ENCODE data around the gene VTI1A. TPM values are rescaled to one million over a fixed set of nuclear protein-coding genes. Genes with fewer than 3 reads are reported as not detected.

Gene VTI1A
- total and polyA plus RNA-seq, 2 of the 8 experiments (the other 6 are each of a cell fraction or from before 2014, with no cell fraction given), result 6.0 to 20.0 TPM

DNA sequence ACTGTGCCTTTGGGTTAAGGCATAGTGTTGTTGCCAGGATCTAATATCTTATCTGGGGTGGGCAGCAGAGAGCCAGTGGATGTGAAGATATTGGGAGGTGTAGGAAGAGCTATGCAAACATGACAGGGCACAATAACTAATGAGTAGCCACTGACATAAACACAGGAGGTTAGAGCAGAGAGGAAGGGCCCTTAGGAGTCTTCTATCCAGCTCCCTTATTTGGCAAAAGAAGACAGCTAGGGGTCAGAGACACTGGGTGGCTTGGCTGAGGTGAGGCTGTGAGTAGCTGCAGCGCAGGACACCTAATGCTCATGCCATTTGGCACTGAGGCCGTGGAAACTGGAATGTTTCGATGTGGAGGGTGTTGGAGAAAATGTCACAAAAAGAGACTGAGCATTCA is 326.8 kb downstream of the VTI1A start (continued):
- TF ChIP-seq, protein P1, sequence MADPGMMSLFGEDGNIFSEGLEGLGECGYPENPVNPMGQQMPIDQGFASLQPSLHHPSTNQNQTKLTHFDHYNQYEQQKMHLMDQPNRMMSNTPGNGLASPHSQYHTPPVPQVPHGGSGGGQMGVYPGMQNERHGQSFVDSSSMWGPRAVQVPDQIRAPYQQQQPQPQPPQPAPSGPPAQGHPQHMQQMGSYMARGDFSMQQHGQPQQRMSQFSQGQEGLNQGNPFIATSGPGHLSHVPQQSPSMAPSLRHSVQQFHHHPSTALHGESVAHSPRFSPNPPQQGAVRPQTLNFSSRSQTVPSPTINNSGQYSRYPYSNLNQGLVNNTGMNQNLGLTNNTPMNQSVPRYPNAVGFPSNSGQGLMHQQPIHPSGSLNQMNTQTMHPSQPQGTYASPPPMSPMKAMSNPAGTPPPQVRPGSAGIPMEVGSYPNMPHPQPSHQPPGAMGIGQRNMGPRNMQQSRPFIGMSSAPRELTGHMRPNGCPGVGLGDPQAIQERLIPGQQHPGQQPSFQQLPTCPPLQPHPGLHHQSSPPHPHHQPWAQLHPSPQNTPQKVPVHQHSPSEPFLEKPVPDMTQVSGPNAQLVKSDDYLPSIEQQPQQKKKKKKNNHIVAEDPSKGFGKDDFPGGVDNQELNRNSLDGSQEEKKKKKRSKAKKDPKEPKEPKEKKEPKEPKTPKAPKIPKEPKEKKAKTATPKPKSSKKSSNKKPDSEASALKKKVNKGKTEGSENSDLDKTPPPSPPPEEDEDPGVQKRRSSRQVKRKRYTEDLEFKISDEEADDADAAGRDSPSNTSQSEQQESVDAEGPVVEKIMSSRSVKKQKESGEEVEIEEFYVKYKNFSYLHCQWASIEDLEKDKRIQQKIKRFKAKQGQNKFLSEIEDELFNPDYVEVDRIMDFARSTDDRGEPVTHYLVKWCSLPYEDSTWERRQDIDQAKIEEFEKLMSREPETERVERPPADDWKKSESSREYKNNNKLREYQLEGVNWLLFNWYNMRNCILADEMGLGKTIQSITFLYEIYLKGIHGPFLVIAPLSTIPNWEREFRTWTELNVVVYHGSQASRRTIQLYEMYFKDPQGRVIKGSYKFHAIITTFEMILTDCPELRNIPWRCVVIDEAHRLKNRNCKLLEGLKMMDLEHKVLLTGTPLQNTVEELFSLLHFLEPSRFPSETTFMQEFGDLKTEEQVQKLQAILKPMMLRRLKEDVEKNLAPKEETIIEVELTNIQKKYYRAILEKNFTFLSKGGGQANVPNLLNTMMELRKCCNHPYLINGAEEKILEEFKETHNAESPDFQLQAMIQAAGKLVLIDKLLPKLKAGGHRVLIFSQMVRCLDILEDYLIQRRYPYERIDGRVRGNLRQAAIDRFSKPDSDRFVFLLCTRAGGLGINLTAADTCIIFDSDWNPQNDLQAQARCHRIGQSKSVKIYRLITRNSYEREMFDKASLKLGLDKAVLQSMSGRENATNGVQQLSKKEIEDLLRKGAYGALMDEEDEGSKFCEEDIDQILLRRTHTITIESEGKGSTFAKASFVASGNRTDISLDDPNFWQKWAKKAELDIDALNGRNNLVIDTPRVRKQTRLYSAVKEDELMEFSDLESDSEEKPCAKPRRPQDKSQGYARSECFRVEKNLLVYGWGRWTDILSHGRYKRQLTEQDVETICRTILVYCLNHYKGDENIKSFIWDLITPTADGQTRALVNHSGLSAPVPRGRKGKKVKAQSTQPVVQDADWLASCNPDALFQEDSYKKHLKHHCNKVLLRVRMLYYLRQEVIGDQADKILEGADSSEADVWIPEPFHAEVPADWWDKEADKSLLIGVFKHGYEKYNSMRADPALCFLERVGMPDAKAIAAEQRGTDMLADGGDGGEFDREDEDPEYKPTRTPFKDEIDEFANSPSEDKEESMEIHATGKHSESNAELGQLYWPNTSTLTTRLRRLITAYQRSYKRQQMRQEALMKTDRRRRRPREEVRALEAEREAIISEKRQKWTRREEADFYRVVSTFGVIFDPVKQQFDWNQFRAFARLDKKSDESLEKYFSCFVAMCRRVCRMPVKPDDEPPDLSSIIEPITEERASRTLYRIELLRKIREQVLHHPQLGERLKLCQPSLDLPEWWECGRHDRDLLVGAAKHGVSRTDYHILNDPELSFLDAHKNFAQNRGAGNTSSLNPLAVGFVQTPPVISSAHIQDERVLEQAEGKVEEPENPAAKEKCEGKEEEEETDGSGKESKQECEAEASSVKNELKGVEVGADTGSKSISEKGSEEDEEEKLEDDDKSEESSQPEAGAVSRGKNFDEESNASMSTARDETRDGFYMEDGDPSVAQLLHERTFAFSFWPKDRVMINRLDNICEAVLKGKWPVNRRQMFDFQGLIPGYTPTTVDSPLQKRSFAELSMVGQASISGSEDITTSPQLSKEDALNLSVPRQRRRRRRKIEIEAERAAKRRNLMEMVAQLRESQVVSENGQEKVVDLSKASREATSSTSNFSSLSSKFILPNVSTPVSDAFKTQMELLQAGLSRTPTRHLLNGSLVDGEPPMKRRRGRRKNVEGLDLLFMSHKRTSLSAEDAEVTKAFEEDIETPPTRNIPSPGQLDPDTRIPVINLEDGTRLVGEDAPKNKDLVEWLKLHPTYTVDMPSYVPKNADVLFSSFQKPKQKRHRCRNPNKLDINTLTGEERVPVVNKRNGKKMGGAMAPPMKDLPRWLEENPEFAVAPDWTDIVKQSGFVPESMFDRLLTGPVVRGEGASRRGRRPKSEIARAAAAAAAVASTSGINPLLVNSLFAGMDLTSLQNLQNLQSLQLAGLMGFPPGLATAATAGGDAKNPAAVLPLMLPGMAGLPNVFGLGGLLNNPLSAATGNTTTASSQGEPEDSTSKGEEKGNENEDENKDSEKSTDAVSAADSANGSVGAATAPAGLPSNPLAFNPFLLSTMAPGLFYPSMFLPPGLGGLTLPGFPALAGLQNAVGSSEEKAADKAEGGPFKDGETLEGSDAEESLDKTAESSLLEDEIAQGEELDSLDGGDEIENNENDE (IDR thresholded peaks at IDR 0.05; ENCODE audit: insufficient replicate concordance, low read length), result no peak
- TF ChIP-seq NRF1 (IDR thresholded peaks at IDR 0.05; ENCODE audit: low read depth, low read length) (no peak), NANOG (IDR thresholded peaks at IDR 0.05; ENCODE audit: insufficient read depth, low read depth, low read length, poor library complexity, severe bottlenecking) (no peak), BRCA1 (IDR thresholded peaks at IDR 0.05; ENCODE audit: low read depth, low read length) (no peak), GABPA (IDR thresholded peaks at IDR 0.05; ENCODE audit: borderline replicate concordance, insufficient read depth, low read length) (no peak), CBX5 (IDR thresholded peaks at IDR 0.05; ENCODE audit: low read depth, low read length) (no peak), SRF (IDR thresholded peaks at IDR 0.05; ENCODE audit: low read depth, low read length) (no peak), POLR2A (IDR thresholded peaks at IDR 0.05; ENCODE audit: control extremely low read depth in 1 of 2, low read depth in 2 of 2, low read length in 2 of 2) (no peak), SP2 (IDR thresholded peaks at IDR 0.05; ENCODE audit: low read length) (no peak), CEBPB (IDR thresholded peaks at IDR 0.05; ENCODE audit: low read depth, low read length) (no peak)
